ENCODE results near the gene NLN.

DNA sequence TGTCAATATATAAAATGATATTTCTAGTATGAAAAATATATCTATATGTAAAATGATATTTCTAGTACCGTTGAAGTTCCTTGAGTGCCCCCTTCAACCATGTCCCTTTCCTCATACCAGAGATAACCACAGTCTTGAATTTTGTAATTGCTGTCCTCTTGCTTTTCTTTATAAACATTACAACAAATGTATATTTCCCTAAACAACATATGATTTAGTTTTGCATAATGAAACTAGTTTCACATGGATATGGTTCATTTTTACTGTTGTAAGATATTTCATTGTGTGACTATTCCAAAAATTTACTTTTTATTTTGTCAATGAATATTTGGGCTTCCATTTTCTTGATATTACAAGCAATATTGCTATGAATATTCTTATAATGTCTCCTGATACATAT is 14.0 kb downstream of the NLN start:
- no peak for TF ChIP-seq EZH2 (IDR thresholded peaks at IDR 0.05)
- TF ChIP-seq, protein P1, sequence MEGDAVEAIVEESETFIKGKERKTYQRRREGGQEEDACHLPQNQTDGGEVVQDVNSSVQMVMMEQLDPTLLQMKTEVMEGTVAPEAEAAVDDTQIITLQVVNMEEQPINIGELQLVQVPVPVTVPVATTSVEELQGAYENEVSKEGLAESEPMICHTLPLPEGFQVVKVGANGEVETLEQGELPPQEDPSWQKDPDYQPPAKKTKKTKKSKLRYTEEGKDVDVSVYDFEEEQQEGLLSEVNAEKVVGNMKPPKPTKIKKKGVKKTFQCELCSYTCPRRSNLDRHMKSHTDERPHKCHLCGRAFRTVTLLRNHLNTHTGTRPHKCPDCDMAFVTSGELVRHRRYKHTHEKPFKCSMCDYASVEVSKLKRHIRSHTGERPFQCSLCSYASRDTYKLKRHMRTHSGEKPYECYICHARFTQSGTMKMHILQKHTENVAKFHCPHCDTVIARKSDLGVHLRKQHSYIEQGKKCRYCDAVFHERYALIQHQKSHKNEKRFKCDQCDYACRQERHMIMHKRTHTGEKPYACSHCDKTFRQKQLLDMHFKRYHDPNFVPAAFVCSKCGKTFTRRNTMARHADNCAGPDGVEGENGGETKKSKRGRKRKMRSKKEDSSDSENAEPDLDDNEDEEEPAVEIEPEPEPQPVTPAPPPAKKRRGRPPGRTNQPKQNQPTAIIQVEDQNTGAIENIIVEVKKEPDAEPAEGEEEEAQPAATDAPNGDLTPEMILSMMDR (IDR thresholded peaks at IDR 0.05): no peak

All from neural progenitor cell (in vitro differentiated cells).